HEK293 (cell line): ENCODE results near the gene SH2D1B.

ENCODE experiments used
- CTCF ChIA-PET: fragments of 350-600 bp; formaldehyde crosslinking; extraction: SDS; loops from one replicate; lab custom pipeline; 2021; ENCODE audit warnings: antibody characterized with exemption; lab: Yijun Ruan, JAX
- POLR2A ChIA-PET: fragments of 300-600 bp; formaldehyde crosslinking; extraction: SDS; loops from one replicate; lab custom pipeline; 2020; ENCODE audit warnings: antibody characterized with exemption, inconsistent platforms; lab: Yijun Ruan, JAX
- H3K27ac ChIP-seq: fragments of 200-500 bp; sonication (Bioruptor generic); 2 replicates; pipeline ENCODE4 v1.5.1; 2014; ENCODE audit warnings: low read depth, low read length, control low read depth, inconsistent platforms; ENCODE audit errors: extremely low read depth
- H3K36me3 ChIP-seq, 2 experiments: fragments of 200-500 bp in 1 of 2; sonication (Bioruptor generic) in 1 of 2; 1 replicate in 1 of 2; 2 replicates in 1 of 2; pipeline ENCODE4 v1.5.1; 2014 to 2017; ENCODE audit warnings: inconsistent platforms in 2 of 2, low read length in 2 of 2; ENCODE audit not compliant: control insufficient read depth in 2 of 2, insufficient read depth in 1 of 2
- H3K4me1 ChIP-seq: fragments of 200-500 bp; sonication (Bioruptor generic); 2 replicates; pipeline ENCODE4 v1.5.1; 2014; ENCODE audit warnings: mild to moderate bottlenecking, low read length, inconsistent platforms; ENCODE audit not compliant: control insufficient read depth, insufficient read depth
- H3K4me3 ChIP-seq: 2 replicates; pipeline ENCODE4 v1.5.1; 2011; ENCODE audit warnings: low read depth, mild to moderate bottlenecking, control low read depth, low read length, moderate library complexity
- H3K9me3 ChIP-seq: fragments of 200-500 bp; sonication (Bioruptor generic); 2 replicates; pipeline ENCODE4 v1.5.1; 2014; ENCODE audit warnings: low read depth, low read length, inconsistent platforms; ENCODE audit not compliant: control insufficient read depth, insufficient read depth
- EGR2 ChIP-seq: fragments of 450-650 bp; formaldehyde crosslinking; IDR thresholded peaks from 2 replicates; pipeline ENCODE4 v1.5.1; 2016; ENCODE audit warnings: low read depth, missing biosample characterization, missing genetic modification characterization
- GFI1B ChIP-seq: fragments of 450-650 bp; formaldehyde crosslinking; IDR thresholded peaks from 2 replicates; pipeline ENCODE4 v1.5.1; 2016; ENCODE audit warnings: missing biosample characterization, missing genetic modification characterization
- GLI2 ChIP-seq: fragments of 450-650 bp; formaldehyde crosslinking; IDR thresholded peaks from 2 replicates; pipeline ENCODE4; 2017; ENCODE audit warnings: missing biosample characterization, missing genetic modification characterization, low read depth, borderline replicate concordance
- ZFHX2 ChIP-seq: fragments of 450-650 bp; formaldehyde crosslinking; conservative IDR thresholded peaks from 2 replicates; pipeline ENCODE4 v1.5.1; 2016; ENCODE audit warnings: missing biosample characterization, missing genetic modification characterization
- ZFP69B ChIP-seq: fragments of 450-650 bp; formaldehyde crosslinking; IDR thresholded peaks from 2 replicates; pipeline ENCODE4 v1.5.1; 2016; ENCODE audit warnings: missing biosample characterization, missing genetic modification characterization
- ZNF221 ChIP-seq: fragments of 450-650 bp; formaldehyde crosslinking; IDR thresholded peaks from 2 replicates; pipeline ENCODE4 v1.5.1; 2017; ENCODE audit warnings: missing biosample characterization, missing genetic modification characterization, borderline replicate concordance
- ZNF24 ChIP-seq: fragments of 450-650 bp; formaldehyde crosslinking; IDR thresholded peaks from 2 replicates; pipeline ENCODE4 v1.5.1; 2016; ENCODE audit warnings: missing biosample characterization, missing genetic modification characterization
- ZNF324 ChIP-seq: fragments of 450-650 bp; formaldehyde crosslinking; IDR thresholded peaks from 2 replicates; pipeline ENCODE4 v1.5.1; 2016; ENCODE audit warnings: missing biosample characterization, missing genetic modification characterization
- ZNF362 ChIP-seq: fragments of 450-650 bp; formaldehyde crosslinking; IDR thresholded peaks from 2 replicates; pipeline ENCODE4 v1.5.1; 2016; ENCODE audit warnings: missing biosample characterization, missing genetic modification characterization
- ZNF473 ChIP-seq: fragments of 450-650 bp; formaldehyde crosslinking; IDR thresholded peaks from 2 replicates; pipeline ENCODE4 v1.5.1; 2017; ENCODE audit warnings: missing biosample characterization, missing genetic modification characterization
- ZNF555 ChIP-seq: fragments of 450-650 bp; formaldehyde crosslinking; conservative IDR thresholded peaks from 2 replicates; pipeline ENCODE4 v1.5.1; 2017; ENCODE audit warnings: missing biosample characterization, mild to moderate bottlenecking, missing genetic modification characterization, inconsistent platforms
- ZNF610 ChIP-seq: fragments of 450-650 bp; formaldehyde crosslinking; IDR thresholded peaks from 2 replicates; pipeline ENCODE4 v1.5.1; 2016; ENCODE audit warnings: missing biosample characterization, missing genetic modification characterization, borderline replicate concordance
- ZNF623 ChIP-seq: fragments of 450-650 bp; formaldehyde crosslinking; IDR thresholded peaks from 2 replicates; pipeline ENCODE4 v1.5.1; 2016; ENCODE audit warnings: missing biosample characterization, missing genetic modification characterization
- ZNF830 ChIP-seq: fragments of 450-650 bp; IDR thresholded peaks from 2 replicates; pipeline ENCODE4 v1.5.0; 2018; ENCODE audit warnings: missing biosample characterization, missing genetic modification characterization, low read depth, mild to moderate bottlenecking, moderate library complexity
- TF ChIP-seq, protein P1 (sequence below): fragments of 450-650 bp; formaldehyde crosslinking; IDR thresholded peaks from 2 replicates; pipeline ENCODE4 v1.5.1; 2016; ENCODE audit warnings: missing biosample characterization, missing genetic modification characterization
- TF ChIP-seq, protein P2 (sequence below): fragments of 450-650 bp; formaldehyde crosslinking; IDR thresholded peaks from 2 replicates; pipeline ENCODE4 v1.5.1; 2016; ENCODE audit warnings: missing biosample characterization, missing genetic modification characterization
- TF ChIP-seq, protein P3 (sequence below): fragments of 450-650 bp; formaldehyde crosslinking; IDR thresholded peaks from 2 replicates; pipeline ENCODE4 v1.5.1; 2017; ENCODE audit warnings: missing biosample characterization, mild to moderate bottlenecking, missing genetic modification characterization, moderate library complexity
- TF ChIP-seq, protein P4 (sequence below): fragments of 450-650 bp; formaldehyde crosslinking; IDR thresholded peaks from 2 replicates; pipeline ENCODE4 v1.5.1; 2016; ENCODE audit warnings: missing biosample characterization, missing genetic modification characterization

The SH2D1B gene

DNA sequence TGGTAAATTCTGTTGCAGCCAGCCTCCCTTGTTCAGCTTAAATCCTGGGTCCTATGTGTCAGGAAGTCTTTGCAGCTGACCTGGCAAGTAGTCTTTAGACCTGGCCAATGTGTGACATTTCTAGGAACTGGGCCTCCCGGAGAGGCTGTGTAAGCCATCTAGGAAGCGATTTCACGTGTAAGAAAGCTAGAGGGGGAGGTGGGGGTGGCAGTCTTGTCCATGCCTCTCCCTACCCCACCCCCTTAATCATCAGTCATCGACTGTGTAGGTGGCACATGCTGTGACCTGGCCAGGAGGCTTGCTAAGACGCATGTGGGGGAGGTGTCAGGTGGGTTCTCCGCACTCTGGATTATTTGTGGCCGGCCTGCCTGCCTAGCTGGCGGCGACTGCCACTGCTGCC lies 22.0 kb downstream of the SH2D1B start:
- Histone ChIP-seq H3K36me3 (no peaks in the 10 kb centered on the region), H3K4me3 (no peak overlapping the region), H3K9me3 (no peaks in the 10 kb centered on the region), H3K4me1 (no peaks in the 10 kb centered on the region), H3K27ac (no peak overlapping the region)
- ChIA-PET CTCF (interaction anchor here (0.7 to 3.8 kb wide), 3 partner anchors 32 to 334 kb away, joined by 3 to 27 read pairs (median 10); no protein-coding TSS in a partner anchor), POLR2A (no interaction called here)
- peak; percentile 60 for TF ChIP-seq EGR2 (tag by site-specific recombination)
- peak; percentile 71 for TF ChIP-seq ZFHX2 (tag by site-specific recombination)
- no peak for TF ChIP-seq ZNF24

DNA sequence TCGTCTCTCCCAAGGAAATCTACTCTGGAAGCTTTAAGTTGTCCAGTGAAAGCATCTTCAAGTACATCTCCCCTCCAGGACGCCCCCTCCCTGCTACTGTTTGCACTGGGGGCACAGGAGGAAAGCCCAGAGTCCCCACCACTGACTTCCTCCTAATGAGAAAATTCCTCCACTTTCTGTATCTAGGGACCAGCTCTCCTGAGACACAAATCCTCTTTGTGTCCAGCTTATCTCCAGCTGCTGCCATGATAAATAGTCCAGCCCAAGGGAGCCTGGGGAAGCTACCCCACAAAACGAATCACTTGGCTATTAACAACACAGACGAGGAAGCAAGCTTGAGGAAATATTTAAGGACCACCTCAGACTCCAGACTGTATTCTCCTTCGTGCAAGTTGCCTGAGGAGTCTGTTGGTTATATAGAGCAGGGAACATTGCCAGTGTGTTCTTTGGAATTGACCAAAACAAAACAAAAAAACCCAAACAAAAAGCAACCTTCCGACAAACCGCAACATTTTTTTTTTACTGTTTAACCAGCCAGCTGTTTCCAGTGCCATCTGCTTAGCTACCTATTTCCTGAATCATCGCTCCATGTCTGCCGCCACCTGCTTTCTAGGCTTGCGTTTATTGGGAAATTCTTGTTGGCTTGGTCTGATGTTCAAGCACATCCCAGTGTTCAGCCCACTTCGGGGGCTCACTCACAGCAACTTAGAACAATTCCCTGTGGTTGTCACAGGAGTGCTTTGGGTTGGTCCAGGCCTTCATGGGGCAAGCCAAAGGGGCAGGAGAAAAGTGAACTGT lies 22.7 kb downstream of the SH2D1B start:
- H3K27ac ChIP-seq, result no peak overlapping the region
- H3K4me3 ChIP-seq, result no peak overlapping the region
- ChIA-PET CTCF (interaction anchor here (0.6 to 3.8 kb wide), 4 partner anchors 31 to 759 kb away, joined by 3 to 27 read pairs (median 8); no protein-coding TSS in a partner anchor), POLR2A (no interaction called here)
- TF ChIP-seq ZFHX2 (tag by site-specific recombination) (no peak), ZNF555 (tag by site-specific recombination) (no peak)
- no peaks in the 10 kb centered on the region for H3K36me3 ChIP-seq
- no peaks in the 10 kb centered on the region for H3K4me1 ChIP-seq
- no peaks in the 10 kb centered on the region for H3K9me3 ChIP-seq

- Histone ChIP-seq H3K4me1 (no peaks in the 10 kb centered on the region), H3K27ac (no peak overlapping the region), H3K4me3 (no peak overlapping the region), H3K9me3 (no peaks in the 10 kb centered on the region), H3K36me3 (peaks cover 0 to 5% of the 10 kb centered on the region in 2 experiments; a peak in 1 of 3 replicates)
- ChIA-PET POLR2A (no interaction called here), CTCF (interaction anchor here (0.7 to 3.8 kb wide), 3 partner anchors 31 to 333 kb away, joined by 7 to 27 read pairs (median 10); no protein-coding TSS in a partner anchor)
- TF ChIP-seq GLI2 (no peak), ZNF623 (tag by site-specific recombination) (no peak), ZNF221 (tag by site-specific recombination) (no peak), ZNF830 (tag by site-specific recombination) (no peak), ZNF610 (tag by site-specific recombination) (no peak), ZNF362 (tag by site-specific recombination) (no peak), ZNF324 (tag by site-specific recombination) (no peak), ZNF473 (tag by site-specific recombination) (no peak), ZFP69B (tag by site-specific recombination) (no peak), GFI1B (tag by site-specific recombination) (no peak)
- TF ChIP-seq, protein P1, sequence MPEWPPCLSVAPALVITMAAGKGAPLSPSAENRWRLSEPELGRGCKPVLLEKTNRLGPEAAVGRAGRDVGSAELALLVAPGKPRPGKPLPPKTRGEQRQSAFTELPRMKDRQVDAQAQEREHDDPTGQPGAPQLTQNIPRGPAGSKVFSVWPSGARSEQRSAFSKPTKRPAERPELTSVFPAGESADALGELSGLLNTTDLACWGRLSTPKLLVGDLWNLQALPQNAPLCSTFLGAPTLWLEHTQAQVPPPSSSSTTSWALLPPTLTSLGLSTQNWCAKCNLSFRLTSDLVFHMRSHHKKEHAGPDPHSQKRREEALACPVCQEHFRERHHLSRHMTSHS (tag by site-specific recombination), result no peak
- TF ChIP-seq, protein P2, sequence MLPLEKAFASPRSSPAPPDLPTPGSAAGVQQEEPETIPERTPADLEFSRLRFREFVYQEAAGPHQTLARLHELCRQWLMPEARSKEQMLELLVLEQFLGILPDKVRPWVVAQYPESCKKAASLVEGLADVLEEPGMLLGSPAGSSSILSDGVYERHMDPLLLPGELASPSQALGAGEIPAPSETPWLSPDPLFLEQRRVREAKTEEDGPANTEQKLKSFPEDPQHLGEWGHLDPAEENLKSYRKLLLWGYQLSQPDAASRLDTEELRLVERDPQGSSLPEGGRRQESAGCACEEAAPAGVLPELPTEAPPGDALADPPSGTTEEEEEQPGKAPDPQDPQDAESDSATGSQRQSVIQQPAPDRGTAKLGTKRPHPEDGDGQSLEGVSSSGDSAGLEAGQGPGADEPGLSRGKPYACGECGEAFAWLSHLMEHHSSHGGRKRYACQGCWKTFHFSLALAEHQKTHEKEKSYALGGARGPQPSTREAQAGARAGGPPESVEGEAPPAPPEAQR, result no peak
- TF ChIP-seq, protein P3, sequence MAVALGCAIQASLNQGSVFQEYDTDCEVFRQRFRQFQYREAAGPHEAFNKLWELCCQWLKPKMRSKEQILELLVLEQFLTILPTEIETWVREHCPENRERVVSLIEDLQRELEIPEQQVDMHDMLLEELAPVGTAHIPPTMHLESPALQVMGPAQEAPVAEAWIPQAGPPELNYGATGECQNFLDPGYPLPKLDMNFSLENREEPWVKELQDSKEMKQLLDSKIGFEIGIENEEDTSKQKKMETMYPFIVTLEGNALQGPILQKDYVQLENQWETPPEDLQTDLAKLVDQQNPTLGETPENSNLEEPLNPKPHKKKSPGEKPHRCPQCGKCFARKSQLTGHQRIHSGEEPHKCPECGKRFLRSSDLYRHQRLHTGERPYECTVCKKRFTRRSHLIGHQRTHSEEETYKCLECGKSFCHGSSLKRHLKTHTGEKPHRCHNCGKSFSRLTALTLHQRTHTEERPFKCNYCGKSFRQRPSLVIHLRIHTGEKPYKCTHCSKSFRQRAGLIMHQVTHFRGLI (tag by site-specific recombination), result no peak
- TF ChIP-seq, protein P4, sequence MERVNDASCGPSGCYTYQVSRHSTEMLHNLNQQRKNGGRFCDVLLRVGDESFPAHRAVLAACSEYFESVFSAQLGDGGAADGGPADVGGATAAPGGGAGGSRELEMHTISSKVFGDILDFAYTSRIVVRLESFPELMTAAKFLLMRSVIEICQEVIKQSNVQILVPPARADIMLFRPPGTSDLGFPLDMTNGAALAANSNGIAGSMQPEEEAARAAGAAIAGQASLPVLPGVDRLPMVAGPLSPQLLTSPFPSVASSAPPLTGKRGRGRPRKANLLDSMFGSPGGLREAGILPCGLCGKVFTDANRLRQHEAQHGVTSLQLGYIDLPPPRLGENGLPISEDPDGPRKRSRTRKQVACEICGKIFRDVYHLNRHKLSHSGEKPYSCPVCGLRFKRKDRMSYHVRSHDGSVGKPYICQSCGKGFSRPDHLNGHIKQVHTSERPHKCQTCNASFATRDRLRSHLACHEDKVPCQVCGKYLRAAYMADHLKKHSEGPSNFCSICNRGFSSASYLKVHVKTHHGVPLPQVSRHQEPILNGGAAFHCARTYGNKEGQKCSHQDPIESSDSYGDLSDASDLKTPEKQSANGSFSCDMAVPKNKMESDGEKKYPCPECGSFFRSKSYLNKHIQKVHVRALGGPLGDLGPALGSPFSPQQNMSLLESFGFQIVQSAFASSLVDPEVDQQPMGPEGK (tag by site-specific recombination), result no peak
Observed at GRCh38 chr1:162388615-162389014, 23.3 kb downstream of the SH2D1B start.
